Heart left ventricle (tissue), 16 donors: ENCODE results near the gene SAP30. TPM values are rescaled to one million over a fixed set of nuclear protein-coding genes. Genes with fewer than 3 reads are reported as not detected.

Experiments used
- ATAC-seq, 4 donors: fragments of 200-7000 bp; cut with Tn5 transposase; one replicate each; pipeline ENCODE4 v1.9.1; 2020 to 2022; ENCODE audit warnings: moderate library complexity in 4 of 4, mild to moderate bottlenecking in 3 of 4, moderate number of reproducible peaks in 1 of 4
- DNase-seq, 5 donors: peaks; one replicate each; pipeline ENCODE4 v3.0.0-alpha.2; 2020
- H3K27ac ChIP-seq, 12 donors: fragments of 200-600 bp; sonication (generic) in 4 of 12; one replicate each; pipeline versions ENCODE4 v1.5.0 to v1.8.0; 2016 to 2022; ENCODE audit warnings: mild to moderate bottlenecking in 2 of 12
- H3K27me3 ChIP-seq, 9 donors: fragments of 200-600 bp; sonication (generic) in 2 of 9; one replicate each; pipeline versions ENCODE4 v1.5.1 to v1.8.0; 2016 to 2022; ENCODE audit warnings: mild to moderate bottlenecking in 3 of 9
- H3K36me3 ChIP-seq, 9 donors: fragments of 200-600 bp; sonication (generic) in 2 of 9; one replicate each; pipeline versions ENCODE4 v1.5.0 to v1.8.0; 2018 to 2022; ENCODE audit warnings: mild to moderate bottlenecking in 2 of 9
- H3K4me1 ChIP-seq, 12 donors: fragments of 200-600 bp; sonication (generic) in 4 of 12; one replicate each; pipeline versions ENCODE4 v1.5.0 to v1.8.0; 2016 to 2022; ENCODE audit warnings: mild to moderate bottlenecking in 3 of 12
- H3K4me3 ChIP-seq, 12 donors: fragments of 200-600 bp; sonication (generic) in 4 of 12; one replicate each; pipeline versions ENCODE4 v1.5.0 to v1.8.0; 2017 to 2022; ENCODE audit warnings: mild to moderate bottlenecking in 9 of 12, moderate library complexity in 4 of 12
- H3K9me3 ChIP-seq, 12 donors: fragments of 200-600 bp; sonication (generic) in 4 of 12; one replicate each; pipeline versions ENCODE4 v1.5.0 to v1.8.0; 2016 to 2022; ENCODE audit warnings: mild to moderate bottlenecking in 1 of 12
- CTCF ChIP-seq, 12 donors: fragments of 200-600 bp; sonication (generic) in 4 of 12; IDR thresholded peaks; one replicate each; pipeline versions ENCODE4 v1.5.0 to v1.8.0; 2018 to 2022; ENCODE audit warnings: antibody characterized with exemption in 12 of 12, mild to moderate bottlenecking in 5 of 12
- POLR2A ChIP-seq, 2 donors: fragments of 450-650 bp; IDR thresholded peaks; one replicate each; pipeline ENCODE4 v1.6.1; 2017; ENCODE audit warnings: antibody characterized with exemption in 2 of 2, mild to moderate bottlenecking in 2 of 2, moderate library complexity in 2 of 2
- WGBS, 4 donors: extraction: QIAGEN DNeasy Blood & Tissue Kit in 2 of 4; methylation state at CpG; one replicate each; pipeline versions ENCODE4 v1.1.5 to v1.1.7; 2013 to 2018; 5-methylcytosine and 5-hydroxymethylcytosine counted together
- intact Hi-C, 10 donors: fragments of 100-400 bp; cut with DNase I; formaldehyde crosslinking; loops; one replicate each; pipeline versions ENCODE4 v1.11.1 to v1.14.2; 2022
- polyA plus RNA-seq, 2 donors: library from polyadenylated mRNA; stranded (reverse); fragments of 200-250 nt; gene quantifications; one replicate each; pipeline ENCODE4 v1.2.3, GENCODE V29; 2013
- total RNA-seq, 9 donors: library from RNA; depleted of rRNA in 2 of 9; stranded (reverse); fragments of >200 nt in 2 of 9; fragmentation: NEBNext Ultra II Directional in 3 of 9; extraction: Animal tissue kit (Norgen Biotek cat#: 25700) in 3 of 9; gene quantifications; one replicate each; pipeline versions ENCODE4 v1.1.0 to v1.2.4, GENCODE V29; 2016 to 2023
- donor health status: ischemic (EF 13 %, LVEDD 7.1; RV severe dilation, severe dysfunction).
- donor health status: healthy with polysubstance abuse.
- donor health status: DM: no; HTN: yes; CAD: no.
- donor health status: DM: no; HTN: no; CAD: no.
- donor health status: ischemic (EF 25% LVEDD 6.9; RV normal size, moderate dysfunction).
- donor health status: ischemic (EF 25% LVEDD 5.7; RV mildly dilated, moderate dysfunction).
- donor health status: healthy.
- donor health status: DM: yes; HTN: yes; CAD: no.
- donor health status: ischemic (EF 35%, LVEDD 5.7; RV mildly dilated, moderate dysfunction).
- donor health status: nonischemic (EF 11% LVEDD 7.7; RV severe dilation, severe dysfunction).
- donor health status: DM: yes; HTN: yes; CAD: no.
- donor health status: PGD.
- donor health status: ischemic (EF 29% LVEDD 5.4; RV normal size, mild dysfunction).
- donor health status: nonischemic (EF 23%, LVEDD 6.1; RV moderate dilation, normal function).

Gene SAP30
- total and polyA plus RNA-seq, 11 donors: 9.8 to 29.1 (median 15.1) TPM

- Histone ChIP-seq H3K27ac (peak overlapping the region in 1 of 12 donors; percentile 20), H3K9me3 (no peaks in the 10 kb centered on the region), H3K4me3 (no peak overlapping the region), H3K36me3 (peaks cover 0 to 5% (median 0%) of the 10 kb centered on the region in 9 donors), H3K27me3 (no peaks in the 10 kb centered on the region), H3K4me1 (peaks cover 0 to 54% (median 0%) of the 10 kb centered on the region in 12 donors)
- WGBS, 4 donors: 59 to 67% (median 64%) methylated on average over 1 of the region's 1 CpG
- ATAC-seq (peak in 1 of 4 donors; percentile 19), DNase-seq (no peak)
- TF ChIP-seq CTCF (IDR thresholded peaks at IDR 0.05): no peak
- TF ChIP-seq POLR2A (IDR thresholded peaks at IDR 0.05): no peak
- intact Hi-C loops: loop anchor here in 5 of 10 donors (5.0 to 10.0 kb wide), 5 partner anchors 41 to 408 kb away; partner anchors contain the start of gene SAP30 (in 1 of the 5)
These were observed 42.3 kb downstream of the SAP30 start for GRCh38 chr4:173413036-173413435.

- H3K9me3 ChIP-seq: no peaks in the 10 kb centered on the region
- 79 to 91% (median 87%) methylated on average over 3 of the region's 3 CpGs for WGBS, 4 donors
- no peak overlapping the region for H3K4me3 ChIP-seq
- TF ChIP-seq CTCF (IDR thresholded peaks at IDR 0.05): no peak
- TF ChIP-seq POLR2A (IDR thresholded peaks at IDR 0.05): no peak
- H3K4me1 ChIP-seq: peaks cover 0 to 54% (median 0%) of the 10 kb centered on the region in 12 donors
- intact Hi-C loops: loop anchor here in 6 of 10 donors (2.0 to 10.0 kb wide), 7 partner anchors 42 to 410 kb away; partner anchors contain the start of gene SAP30 (in 1 of the 6)
- DNase-seq (no peak), ATAC-seq (no peak)
- no peaks in the 10 kb centered on the region for H3K27me3 ChIP-seq
- peaks cover 0 to 5% (median 0%) of the 10 kb centered on the region in 9 donors for H3K36me3 ChIP-seq
- peak overlapping the region in 1 of 12 donors; percentile 79 for H3K27ac ChIP-seq
These were observed 43.7 kb downstream of the SAP30 start for GRCh38 chr4:173414456-173414855.

GRCh38 chr4:173415092-173415491 is 44.3 kb downstream of the SAP30 start:
- Histone ChIP-seq H3K4me3 (no peak overlapping the region), H3K9me3 (no peaks in the 10 kb centered on the region), H3K36me3 (peaks cover 0 to 2% (median 0%) of the 10 kb centered on the region in 9 donors), H3K27me3 (no peaks in the 10 kb centered on the region), H3K4me1 (peaks cover 0 to 54% (median 0%) of the 10 kb centered on the region in 12 donors), H3K27ac (peak overlapping the region in 2 of 12 donors; percentile 49 to 79)
- TF ChIP-seq POLR2A (IDR thresholded peaks at IDR 0.05) (no peak), CTCF (IDR thresholded peaks at IDR 0.05) (no peak)
- 82 to 90% (median 85%) methylated on average over 3 of the region's 3 CpGs for WGBS, 4 donors
- DNase-seq: no peak
- peak in 3 of 4 donors; percentile 34 to 62 (median 37) for ATAC-seq
- intact Hi-C loops: loop anchor here in 8 of 10 donors (2.0 to 10.0 kb wide), 9 partner anchors 43 to 410 kb away; partner anchors contain the start of gene SAP30 (in 2 of the 8)

- WGBS, 4 donors: 77 to 83% (median 81%) methylated on average over 26 of the region's 26 CpGs
- H3K27ac ChIP-seq: peak overlapping the region in 5 of 12 donors; percentile 14 to 79 (median 41)
- H3K9me3 ChIP-seq: no peaks in the 10 kb centered on the region
- peaks cover 0 to 48% (median 0%) of the 10 kb centered on the region in 12 donors for H3K4me1 ChIP-seq
- H3K4me3 ChIP-seq: peak overlapping the region in 2 of 12 donors; percentile 11 to 26
- ATAC-seq (peak; percentile 22 to 73 (median 46)), DNase-seq (peak in 4 of 5 donors; percentile 22 to 78 (median 56))
- H3K36me3 ChIP-seq: no peaks in the 10 kb centered on the region
- TF ChIP-seq CTCF (IDR thresholded peaks at IDR 0.05): no peak
- no peak for TF ChIP-seq POLR2A (IDR thresholded peaks at IDR 0.05)
- H3K27me3 ChIP-seq: no peaks in the 10 kb centered on the region
- intact Hi-C loops: loop anchor here in 9 of 10 donors (2.0 to 10.0 kb wide), 9 partner anchors 44 to 411 kb away; partner anchors contain the start of gene SAP30 (in 2 of the 9)
These were observed 45.3 kb downstream of the SAP30 start for GRCh38 chr4:173415885-173416653.
